Activated CD4-positive, alpha-beta T cell treated with anti-CD3 and anti-CD28 coated beads, Interleukin-10, Interleukin-2, amounts not matched to agents 100 ng/mL and 50 ng/mL, durations not matched to agents 16 hours and 8 hours (primary cell): ENCODE measurements around the gene NMT2.

Experiments used
- DNase-seq: peaks from one replicate; pipeline ENCODE4 v3.0.0-alpha.2; 2020

NMT2 gene

DNA sequence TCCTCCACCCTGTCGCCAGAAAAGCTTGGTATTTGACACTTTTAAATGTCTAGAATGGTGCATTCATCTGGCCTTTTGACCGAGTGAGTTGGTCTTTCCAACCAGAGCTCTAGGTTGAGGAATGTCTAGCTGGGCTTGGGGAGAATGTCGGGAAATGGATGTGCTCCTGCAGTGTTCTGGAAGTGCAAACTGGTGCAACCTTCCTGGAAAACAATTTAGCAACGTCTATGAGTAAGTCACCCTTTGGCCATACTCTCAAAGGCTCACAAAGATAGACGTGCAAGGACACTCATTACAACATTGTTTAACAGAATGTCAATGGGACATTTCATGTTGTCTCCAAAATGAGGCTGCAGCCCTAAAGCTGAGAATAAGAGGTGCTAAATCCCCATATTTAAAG lies 12.2 kb upstream of the NMT2 start:
- no peak for DNase-seq

DNA sequence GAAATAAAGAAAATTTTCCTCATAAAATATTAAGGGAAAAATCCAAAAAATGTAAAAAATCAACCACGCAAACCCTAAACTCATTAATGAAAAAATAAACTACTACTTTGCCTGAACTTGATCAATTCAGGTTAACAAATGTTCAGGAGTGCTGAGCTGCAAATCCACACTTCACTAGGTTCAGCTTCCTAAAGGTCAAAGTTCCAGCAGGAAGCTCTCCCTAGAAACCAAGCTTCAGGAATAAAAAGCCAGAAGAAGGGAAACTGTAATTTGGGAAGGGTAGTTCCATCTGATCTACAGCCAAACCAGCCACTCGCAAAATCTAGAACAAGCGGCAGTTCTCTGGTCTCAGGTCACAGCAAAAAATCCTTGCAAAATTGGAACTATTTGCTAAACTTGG lies 7.8 kb upstream of the NMT2 start:
- DNase-seq = no peak

DNA sequence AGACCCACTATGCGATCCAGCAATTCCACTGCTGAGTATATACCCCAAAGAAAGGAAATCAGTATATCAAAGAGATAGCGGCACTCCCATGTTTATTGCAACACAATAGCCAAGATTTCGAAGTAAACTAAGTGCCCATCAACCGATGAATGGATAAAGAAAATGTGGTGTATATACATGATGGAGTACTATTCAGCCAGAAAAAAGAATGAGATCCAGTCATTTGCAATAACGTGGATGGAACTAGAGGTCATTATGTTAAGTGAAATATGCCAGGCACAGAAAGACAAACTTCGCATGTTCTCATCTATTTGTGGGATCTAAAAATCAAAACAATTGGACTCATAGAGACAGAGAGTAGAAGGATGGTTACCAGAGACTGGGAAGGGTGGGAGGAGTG lies 7.1 kb upstream of the NMT2 start:
- no peak for DNase-seq

DNA sequence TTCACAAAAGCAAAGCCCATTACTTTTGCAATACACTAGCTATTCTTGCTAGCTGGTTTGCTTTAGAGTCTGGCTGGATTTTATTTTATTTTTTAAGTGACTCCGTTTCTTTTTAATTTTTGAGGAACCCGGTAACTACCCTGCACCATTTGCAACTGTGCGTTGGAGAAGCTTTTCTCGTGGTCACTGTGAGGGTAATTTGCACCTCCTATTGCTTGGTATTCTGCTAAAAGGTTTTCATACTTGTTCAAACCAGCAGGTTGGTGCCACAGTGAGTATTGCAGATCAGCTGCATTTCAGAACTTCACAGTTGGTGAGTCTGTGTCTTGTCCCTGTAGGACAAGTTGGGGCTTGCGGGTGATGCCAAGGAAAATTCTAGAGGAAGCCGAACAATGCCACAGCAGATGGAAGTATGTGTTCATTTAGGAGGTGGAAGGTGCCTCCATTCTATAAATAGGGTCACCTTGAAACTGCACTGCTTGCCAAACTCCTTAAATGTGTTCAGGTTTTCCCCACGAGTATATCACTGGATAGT lies 3.9 kb upstream of the NMT2 start:
- DNase-seq = no peak

GRCh38 chr10:15169555-15170401 lies 1.3 kb upstream of the NMT2 start:
- DNase-seq = peak; percentile 75

DNA sequence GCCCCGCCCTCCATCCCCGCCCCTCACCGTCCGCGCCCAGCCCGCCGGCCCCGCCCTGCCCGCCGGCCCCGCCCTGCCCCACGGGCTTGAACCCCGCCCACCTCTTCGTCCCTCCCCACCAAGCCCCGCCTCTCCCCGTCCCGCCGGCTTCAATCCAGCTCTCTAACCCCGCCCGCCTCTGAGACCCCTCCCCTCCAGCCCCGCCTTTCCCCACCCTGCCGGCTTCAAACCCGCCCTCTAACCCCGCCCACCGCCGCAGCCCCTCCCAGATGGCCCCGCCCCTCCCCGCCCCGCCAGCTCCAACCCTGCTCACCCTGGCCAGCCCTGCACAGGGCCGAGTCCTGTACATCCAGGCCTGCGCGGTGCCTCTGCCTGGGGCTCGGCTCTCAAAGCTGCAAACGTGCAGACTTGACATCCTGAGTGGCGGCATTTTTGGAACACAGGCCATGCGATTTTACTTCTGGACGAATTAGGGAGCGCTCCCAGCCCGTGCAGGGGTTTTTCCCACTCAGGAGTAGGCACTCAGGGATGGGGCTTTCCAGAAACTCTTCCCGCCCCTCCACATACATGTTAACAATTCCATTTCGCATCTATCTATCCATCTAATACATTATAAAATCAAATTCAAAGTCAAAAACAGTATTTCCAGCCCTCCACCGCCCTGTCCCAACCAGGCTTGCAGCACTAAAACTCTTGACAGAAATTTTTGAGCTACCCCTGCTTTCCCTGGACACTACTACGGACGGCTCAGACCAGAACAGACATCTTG lies 477 bp upstream of the NMT2 start:
- peak; percentile 98 for DNase-seq

DNA sequence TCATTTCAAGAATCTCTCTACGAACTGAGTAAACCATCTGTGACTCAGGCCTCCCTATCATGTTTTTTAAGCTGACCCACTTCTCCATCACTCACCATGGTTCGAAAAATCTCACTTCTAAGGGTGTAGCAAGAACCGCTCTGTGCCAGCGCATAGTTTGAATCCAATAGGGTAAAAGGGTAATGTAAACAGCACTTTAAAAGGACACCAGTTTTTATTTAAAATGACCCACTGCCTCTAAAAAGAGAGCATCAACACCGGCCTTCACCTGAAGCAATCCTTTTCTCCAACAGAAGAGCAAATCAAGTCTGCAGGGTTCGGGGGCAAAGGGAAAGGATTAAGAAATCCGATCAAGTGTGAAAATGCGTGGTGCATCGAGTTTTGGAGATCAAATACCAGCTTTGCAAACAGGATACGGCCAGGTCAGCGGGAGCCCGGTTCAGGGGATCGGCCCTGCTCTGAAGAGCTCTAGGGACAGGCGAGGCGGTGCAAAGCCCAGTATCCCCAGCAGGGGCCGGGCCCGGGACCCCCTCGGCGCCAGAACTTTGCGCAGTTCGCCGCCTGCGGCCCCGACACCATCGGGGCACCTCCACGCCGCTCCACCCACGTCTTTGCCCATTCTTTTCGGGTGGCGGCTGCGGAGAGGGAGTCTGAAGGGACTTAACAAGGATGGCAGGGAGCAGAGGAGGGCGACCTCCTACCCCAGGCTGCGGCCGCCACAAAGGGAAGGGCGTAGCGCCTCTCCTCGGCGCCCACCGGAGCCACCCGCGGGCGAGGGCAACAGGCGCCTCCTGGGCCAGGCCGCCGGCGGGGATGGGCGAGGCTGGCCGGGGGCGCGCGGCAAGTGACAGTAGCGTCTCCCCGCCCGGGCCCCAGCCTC lies 842 bp downstream of the NMT2 start:
- peak; percentile 71 for DNase-seq

GRCh38 chr10:15166325-15166724 lies 2.2 kb downstream of the NMT2 start:
- no peak for DNase-seq

GRCh38 chr10:15163253-15163828 lies 5.2 kb downstream of the NMT2 start:
- no peak for DNase-seq

DNA sequence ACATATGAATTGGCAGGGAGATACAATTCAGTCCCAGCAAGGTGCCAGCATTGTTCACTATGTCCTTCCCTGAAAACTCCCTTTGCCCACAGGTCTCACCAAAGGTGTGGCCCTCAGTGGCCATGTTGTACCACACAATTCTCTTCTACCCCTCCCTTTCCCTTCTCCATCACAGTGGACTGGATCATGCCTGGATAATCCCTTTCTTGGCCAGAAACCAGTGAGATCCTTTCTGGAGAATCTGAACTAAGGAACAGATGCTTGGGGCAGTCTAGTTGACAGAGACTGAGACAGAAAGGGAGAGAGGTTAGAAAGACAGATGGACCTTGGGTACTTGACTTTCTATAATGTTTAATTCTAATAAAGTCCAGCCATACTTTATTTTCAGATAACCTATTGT lies 9.5 kb downstream of the NMT2 start:
- no peak for DNase-seq

GRCh38 chr10:15158448-15158847 lies 10.0 kb downstream of the NMT2 start:
- DNase-seq = no peak

DNA sequence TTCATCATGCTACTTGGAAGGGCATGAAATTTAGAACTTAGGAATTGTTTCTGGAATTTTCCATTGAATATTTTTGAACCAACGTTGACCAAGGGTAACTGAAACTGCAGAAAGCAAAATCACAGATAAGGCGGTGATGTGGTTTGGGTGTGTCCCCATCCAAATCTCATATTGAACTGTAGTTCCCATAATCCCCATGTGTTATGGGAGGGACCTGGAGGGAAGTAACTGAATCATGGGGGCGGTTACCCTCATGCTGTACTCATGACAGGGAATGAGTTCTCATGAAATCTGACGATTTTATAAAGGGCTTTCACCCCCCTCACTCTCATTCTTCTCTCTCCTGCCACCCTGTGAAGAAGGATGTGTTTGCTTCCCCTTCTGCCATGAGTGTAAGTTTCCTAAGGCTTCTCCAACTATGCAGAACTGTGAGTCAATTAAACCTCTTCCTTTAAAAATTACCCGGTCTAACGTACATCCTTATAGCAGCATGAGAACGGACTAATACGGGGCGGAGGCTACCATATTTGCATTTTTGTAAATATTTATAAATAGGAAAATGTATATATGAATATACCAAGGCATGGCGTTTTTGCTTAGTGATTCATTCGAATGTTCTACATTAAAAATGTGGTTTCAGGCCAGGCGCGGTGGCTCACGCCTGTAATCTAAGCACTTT lies 12.4 kb downstream of the NMT2 start:
- DNase-seq = no peak

DNA sequence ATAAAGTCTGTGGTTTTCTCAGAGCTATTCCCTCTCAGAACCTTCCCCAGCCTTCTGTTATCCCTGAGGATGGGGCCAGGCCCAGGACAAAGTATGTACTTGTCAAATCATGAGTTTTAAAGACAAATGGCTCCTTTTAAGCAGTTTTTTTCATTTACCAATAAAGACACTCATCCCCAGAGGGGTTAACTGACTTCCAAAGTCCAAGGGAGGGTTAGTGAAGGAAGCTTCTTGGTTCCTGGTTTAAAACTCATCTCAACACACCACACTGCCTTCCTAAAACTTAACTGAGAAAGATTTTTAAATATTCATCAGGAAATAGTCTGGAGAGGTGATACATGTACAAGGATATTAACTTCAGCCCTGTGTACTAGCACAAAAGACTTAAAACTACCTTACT lies 15.9 kb downstream of the NMT2 start:
- DNase-seq = no peak

DNA sequence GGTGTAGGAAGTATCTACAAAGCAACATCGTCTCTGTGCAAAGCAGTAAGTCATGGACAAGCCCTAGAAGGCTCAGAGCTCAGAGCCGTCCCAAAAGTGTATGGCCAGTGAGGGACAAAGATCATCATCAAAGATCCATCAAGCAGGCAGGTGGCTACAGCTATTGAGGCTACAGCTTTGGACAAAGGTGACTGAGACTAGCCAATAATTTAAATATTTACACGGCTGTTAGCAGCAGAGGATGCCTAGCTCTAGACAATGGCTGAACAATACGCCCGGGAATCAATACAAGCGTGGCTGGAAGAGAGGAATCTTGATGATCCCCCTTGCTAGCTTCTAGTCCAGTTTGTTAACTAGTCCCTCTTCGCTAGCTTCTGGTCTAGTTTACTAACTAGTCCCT lies 17.9 kb downstream of the NMT2 start:
- no peak for DNase-seq

GRCh38 chr10:15149042-15149771 lies 19.3 kb downstream of the NMT2 start:
- DNase-seq = no peak

GRCh38 chr10:15147594-15148392 lies 20.7 kb downstream of the NMT2 start:
- no peak for DNase-seq

DNA sequence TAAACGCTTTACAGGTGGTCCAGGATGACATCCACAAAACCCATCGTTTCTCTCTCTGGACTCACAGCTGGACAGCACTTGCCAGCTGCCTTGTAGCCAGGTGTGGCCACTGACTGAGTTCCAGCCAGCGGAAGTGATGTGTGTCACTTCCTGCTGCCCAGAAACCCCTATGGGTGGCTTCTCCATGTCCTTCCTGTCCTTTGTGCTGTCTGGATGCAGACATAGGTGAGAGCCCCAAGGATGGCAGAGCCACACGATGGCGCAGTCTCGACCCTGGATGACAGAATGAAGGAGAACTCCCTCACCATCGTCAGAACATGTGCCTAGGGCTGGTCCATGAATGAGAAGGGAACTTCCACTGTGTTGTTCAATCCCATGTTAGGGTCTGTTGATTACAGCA lies 22.1 kb downstream of the NMT2 start:
- DNase-seq = no peak

GRCh38 chr10:15144788-15145187 lies 23.7 kb downstream of the NMT2 start:
- DNase-seq = no peak

DNA sequence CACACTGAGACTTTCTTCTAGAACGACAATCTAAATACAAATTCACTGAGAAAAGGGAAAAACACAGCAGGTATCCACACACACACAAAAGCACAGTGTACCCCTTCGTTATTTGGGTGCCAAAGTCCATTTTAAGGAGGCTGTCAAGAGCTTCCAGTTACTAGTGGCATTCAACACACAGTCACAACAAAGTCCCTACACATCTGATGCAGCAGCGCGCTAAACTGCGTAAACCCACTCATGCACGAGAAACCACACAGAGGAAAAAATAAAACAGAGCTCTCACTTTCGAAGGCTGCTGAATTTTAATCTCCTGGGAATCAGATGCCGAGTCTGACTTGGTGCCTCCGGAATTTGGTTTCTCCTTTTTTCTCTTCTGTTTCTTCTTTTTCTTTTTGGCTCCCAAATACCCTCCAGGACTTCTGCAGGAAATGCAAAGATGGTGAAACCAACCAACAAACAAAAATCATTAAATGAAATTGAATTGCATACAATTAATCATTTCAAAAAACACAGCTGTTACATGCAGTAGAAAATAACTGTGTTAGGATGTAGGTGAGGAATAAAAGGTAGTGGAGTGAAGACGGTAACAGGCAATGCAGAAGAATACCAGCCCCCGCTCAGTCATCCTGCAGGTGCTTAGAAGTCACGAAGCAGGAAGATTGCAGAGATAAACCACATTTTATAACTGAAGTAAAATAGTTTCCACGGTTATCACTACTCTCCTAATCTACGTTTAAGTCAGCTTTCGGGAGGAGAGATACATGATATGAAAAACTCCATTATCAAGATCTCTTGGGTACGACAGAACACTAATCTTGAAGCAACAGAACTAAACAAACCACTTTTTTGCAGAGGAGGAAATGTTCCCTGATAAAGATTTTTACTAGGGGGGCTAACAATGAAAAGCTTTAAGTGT lies 27.1 kb downstream of the NMT2 start:
- DNase-seq = peak; percentile 30
